ENCODE data around the gene HIRIP3. TPM values are rescaled to one million over a fixed set of nuclear protein-coding genes. Genes with fewer than 3 reads are reported as not detected.
A peak's percentile ranks its signal among the peaks of the same experiment; 100 is the strongest.

HIRIP3 gene
- total and polyA plus RNA-seq, 2 experiments from 2014 or later: 22.2 to 26.7 TPM

- Histone ChIP-seq H3K4me1 (ENCODE audit: low read depth) (no peaks in the 10 kb centered on the region), H3K27ac (peak overlapping the region; percentile 56)
Measured at GRCh38 chr16:29943846-29944799, 51.3 kb downstream of the HIRIP3 start.

More at GRCh38 chr16:29943846-29944799, 51.3 kb downstream of the HIRIP3 start:
- H3K9me3 ChIP-seq (ENCODE audit: low read depth): no peaks in the 10 kb centered on the region
- peak; percentile 27 to 98 for DNase-seq (ENCODE audit: low read depth in 1 of 2, low spot score in 1 of 2)
- no peaks in the 10 kb centered on the region for H3K36me3 ChIP-seq
- H3K4me3 ChIP-seq: no peak overlapping the region
- TF ChIP-seq, protein P1, sequence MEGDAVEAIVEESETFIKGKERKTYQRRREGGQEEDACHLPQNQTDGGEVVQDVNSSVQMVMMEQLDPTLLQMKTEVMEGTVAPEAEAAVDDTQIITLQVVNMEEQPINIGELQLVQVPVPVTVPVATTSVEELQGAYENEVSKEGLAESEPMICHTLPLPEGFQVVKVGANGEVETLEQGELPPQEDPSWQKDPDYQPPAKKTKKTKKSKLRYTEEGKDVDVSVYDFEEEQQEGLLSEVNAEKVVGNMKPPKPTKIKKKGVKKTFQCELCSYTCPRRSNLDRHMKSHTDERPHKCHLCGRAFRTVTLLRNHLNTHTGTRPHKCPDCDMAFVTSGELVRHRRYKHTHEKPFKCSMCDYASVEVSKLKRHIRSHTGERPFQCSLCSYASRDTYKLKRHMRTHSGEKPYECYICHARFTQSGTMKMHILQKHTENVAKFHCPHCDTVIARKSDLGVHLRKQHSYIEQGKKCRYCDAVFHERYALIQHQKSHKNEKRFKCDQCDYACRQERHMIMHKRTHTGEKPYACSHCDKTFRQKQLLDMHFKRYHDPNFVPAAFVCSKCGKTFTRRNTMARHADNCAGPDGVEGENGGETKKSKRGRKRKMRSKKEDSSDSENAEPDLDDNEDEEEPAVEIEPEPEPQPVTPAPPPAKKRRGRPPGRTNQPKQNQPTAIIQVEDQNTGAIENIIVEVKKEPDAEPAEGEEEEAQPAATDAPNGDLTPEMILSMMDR (IDR thresholded peaks at IDR 0.05; ENCODE audit: low read depth, low read length): peak; percentile 53
- no peaks in the 10 kb centered on the region for H3K27me3 ChIP-seq

Other genes with a start within 250 kb of the HIRIP3 start
- not detected in 2 replicates for gene C16orf54, start 249.6 kb downstream of the HIRIP3 start, total RNA-seq
- not detected in 2 replicates for gene C16orf54, start 249.6 kb downstream of the HIRIP3 start, polyA plus RNA-seq
- gene ZG16, start 217.4 kb downstream of the HIRIP3 start, total RNA-seq: not detected in 2 replicates
- gene ZG16, start 217.4 kb downstream of the HIRIP3 start, polyA plus RNA-seq: not detected in 2 replicates
- gene KIF22, start 204.9 kb downstream of the HIRIP3 start, total RNA-seq: 57.5 and 121 TPM in 2 replicates
- gene KIF22, start 204.9 kb downstream of the HIRIP3 start, polyA plus RNA-seq: 59.5 and 103 TPM in 2 replicates
- 310 and 370 TPM in 2 replicates for gene MAZ, start 189.1 kb downstream of the HIRIP3 start, total RNA-seq
- 186 and 257 TPM in 2 replicates for gene MAZ, start 189.1 kb downstream of the HIRIP3 start, polyA plus RNA-seq
- gene PRRT2, start 183.4 kb downstream of the HIRIP3 start, total RNA-seq: 17.9 and 19.7 TPM in 2 replicates
- gene PRRT2, start 183.4 kb downstream of the HIRIP3 start, polyA plus RNA-seq: 19.3 and 19.8 TPM in 2 replicates
- gene PAGR1, start 179.5 kb downstream of the HIRIP3 start, total RNA-seq: 113 and 120 TPM in 2 replicates
- gene PAGR1, start 179.5 kb downstream of the HIRIP3 start, polyA plus RNA-seq: 106 and 113 TPM in 2 replicates
- 8.9 and 25.0 TPM in 2 replicates for gene MVP, start 175.2 kb downstream of the HIRIP3 start, total RNA-seq
- gene MVP, start 175.2 kb downstream of the HIRIP3 start, polyA plus RNA-seq: 9.3 and 21.2 TPM in 2 replicates
- gene CDIPT, start 132.4 kb downstream of the HIRIP3 start, total RNA-seq: 138 and 139 TPM in 2 replicates
- gene CDIPT, start 132.4 kb downstream of the HIRIP3 start, polyA plus RNA-seq: 144 TPM in 2 replicates
- 13.9 and 21.1 TPM in 2 replicates for gene SEZ6L2, start 96.1 kb downstream of the HIRIP3 start, total RNA-seq
- gene SEZ6L2, start 96.1 kb downstream of the HIRIP3 start, polyA plus RNA-seq: 5.8 and 10.3 TPM in 2 replicates
- 1.8 and 3.9 TPM in 2 replicates for gene ASPHD1, start 95.1 kb downstream of the HIRIP3 start, total RNA-seq
- gene ASPHD1, start 95.1 kb downstream of the HIRIP3 start, polyA plus RNA-seq: 1.8 and 2.3 TPM in 2 replicates
- gene KCTD13, start 69.4 kb downstream of the HIRIP3 start, total RNA-seq: 17.6 and 22.1 TPM in 2 replicates
- gene KCTD13, start 69.4 kb downstream of the HIRIP3 start, polyA plus RNA-seq: 22.3 and 23.3 TPM in 2 replicates
- 73.7 and 110 TPM in 2 replicates for gene TMEM219, start 33.5 kb downstream of the HIRIP3 start, total RNA-seq
- 109 and 156 TPM in 2 replicates for gene TMEM219, start 33.5 kb downstream of the HIRIP3 start, polyA plus RNA-seq
- gene TAOK2, start 21.7 kb downstream of the HIRIP3 start, total RNA-seq: 69.4 and 70.9 TPM in 2 replicates
- gene TAOK2, start 21.7 kb downstream of the HIRIP3 start, polyA plus RNA-seq: 25.8 and 36.2 TPM in 2 replicates
- 83.7 and 167 TPM in 2 replicates for gene INO80E, start 624 bp upstream of the HIRIP3 start, total RNA-seq
- 17.1 and 19.0 TPM in 2 replicates for gene INO80E, start 624 bp upstream of the HIRIP3 start, polyA plus RNA-seq
- 1.6 and 7.2 TPM in 2 replicates for gene DOC2A, start 15.4 kb upstream of the HIRIP3 start, total RNA-seq
- 3.3 and 6.9 TPM in 2 replicates for gene DOC2A, start 15.4 kb upstream of the HIRIP3 start, polyA plus RNA-seq
- gene C16orf92, start 27.6 kb upstream of the HIRIP3 start, total RNA-seq: not detected in 2 replicates
- gene C16orf92, start 27.6 kb upstream of the HIRIP3 start, polyA plus RNA-seq: not detected in 2 replicates
- 0.21 and 0.36 TPM in 2 replicates for gene TLCD3B, start 35.7 kb upstream of the HIRIP3 start, total RNA-seq
- gene TLCD3B, start 35.7 kb upstream of the HIRIP3 start, polyA plus RNA-seq: not detected in 2 replicates
- 3,852 and 5,767 TPM in 2 replicates for gene ALDOA, start 70.1 kb upstream of the HIRIP3 start, total RNA-seq
- gene ALDOA, start 70.1 kb upstream of the HIRIP3 start, polyA plus RNA-seq: 5,441 and 6,816 TPM in 2 replicates
- gene PPP4C, start 80.4 kb upstream of the HIRIP3 start, total RNA-seq: 94.3 and 134 TPM in 2 replicates
- 217 and 225 TPM in 2 replicates for gene PPP4C, start 80.4 kb upstream of the HIRIP3 start, polyA plus RNA-seq
- 1.6 and 5.0 TPM in 2 replicates for gene TBX6, start 96.3 kb upstream of the HIRIP3 start, total RNA-seq
- 2.2 and 8.9 TPM in 2 replicates for gene TBX6, start 96.3 kb upstream of the HIRIP3 start, polyA plus RNA-seq
- gene YPEL3, start 100.6 kb upstream of the HIRIP3 start, total RNA-seq: 67.1 and 107 TPM in 2 replicates
- gene YPEL3, start 100.6 kb upstream of the HIRIP3 start, polyA plus RNA-seq: 115 and 143 TPM in 2 replicates
- gene GDPD3, start 117.9 kb upstream of the HIRIP3 start, total RNA-seq: 1.7 and 2.0 TPM in 2 replicates
- gene GDPD3, start 117.9 kb upstream of the HIRIP3 start, polyA plus RNA-seq: 0.72 and 0.96 TPM in 2 replicates
- 57.2 and 70.2 TPM in 2 replicates for gene MAPK3, start 127.6 kb upstream of the HIRIP3 start, total RNA-seq
- 29.7 and 35.9 TPM in 2 replicates for gene MAPK3, start 127.6 kb upstream of the HIRIP3 start, polyA plus RNA-seq
- gene CORO1A, start 188.0 kb upstream of the HIRIP3 start, total RNA-seq: 0.92 and 3.2 TPM in 2 replicates
- gene CORO1A, start 188.0 kb upstream of the HIRIP3 start, polyA plus RNA-seq: 2.0 and 3.4 TPM in 2 replicates
- gene BOLA2B, start 198.0 kb upstream of the HIRIP3 start, total RNA-seq: 254 and 290 TPM in 2 replicates
- gene BOLA2B, start 198.0 kb upstream of the HIRIP3 start, polyA plus RNA-seq: 89.4 and 146 TPM in 2 replicates
- gene SLX1A, start 198.3 kb upstream of the HIRIP3 start, total RNA-seq: 61.6 and 76.1 TPM in 2 replicates
- 67.3 and 85.1 TPM in 2 replicates for gene SLX1A, start 198.3 kb upstream of the HIRIP3 start, polyA plus RNA-seq
- 3.7 and 4.2 TPM in 2 replicates for gene SULT1A3, start 203.6 kb upstream of the HIRIP3 start, total RNA-seq
- 7.7 and 17.1 TPM in 2 replicates for gene SULT1A3, start 203.6 kb upstream of the HIRIP3 start, polyA plus RNA-seq